HG02852 (cell line): Measurements from ENCODE around the gene NAA40.

Experiments
- ATAC-seq: cut with Tn5 transposase; IDR thresholded peaks from one replicate; pipeline ENCODE4 v1.9.1; 2021; ENCODE audit warnings: mild to moderate bottlenecking, moderate library complexity; ENCODE audit not compliant: unreplicated experiment

NAA40 gene

GRCh38 chr11:63985812-63986155 lies 47.0 kb downstream of the NAA40 start:
- ATAC-seq: peak; percentile 48

- peak; percentile 88 for ATAC-seq
These were observed 47.5 kb downstream of the NAA40 start, which contains the start of gene OTUB1 for GRCh38 chr11:63986156-63986931. Gene OTUB1 (plus strand): TSS chr11:63986438. CDS start chr11:63986457, 19 bp downstream.

- no peak for ATAC-seq
These were observed 48.2 kb downstream of the NAA40 start for GRCh38 chr11:63986932-63987513.

GRCh38 chr11:63991558-63991957 lies 52.8 kb downstream of the NAA40 start:
- ATAC-seq: no peak

- ATAC-seq: no peak
These were observed 54.3 kb downstream of the NAA40 start for GRCh38 chr11:63993100-63993499.

GRCh38 chr11:63993993-63994392 lies 55.2 kb downstream of the NAA40 start:
- ATAC-seq: no peak

- no peak for ATAC-seq
These were observed 57.7 kb downstream of the NAA40 start for GRCh38 chr11:63996512-63996911.

GRCh38 chr11:63997104-63997700 lies 58.4 kb downstream of the NAA40 start:
- ATAC-seq: no peak

GRCh38 chr11:63997801-63998337 lies 59.1 kb downstream of the NAA40 start:
- no peak for ATAC-seq

GRCh38 chr11:63998558-63999348 lies 60.0 kb downstream of the NAA40 start:
- no peak for ATAC-seq

- ATAC-seq: no peak
These were observed 60.7 kb downstream of the NAA40 start for GRCh38 chr11:63999349-64000025.

GRCh38 chr11:64000026-64000739 lies 61.4 kb downstream of the NAA40 start:
- ATAC-seq: peak; percentile 57

GRCh38 chr11:64000740-64001483 lies 62.1 kb downstream of the NAA40 start:
- ATAC-seq: no peak

GRCh38 chr11:64001484-64002420 lies 63.0 kb downstream of the NAA40 start:
- ATAC-seq: no peak

GRCh38 chr11:64003807-64004589 lies 65.2 kb downstream of the NAA40 start:
- no peak for ATAC-seq

GRCh38 chr11:64004590-64004984 lies 65.8 kb downstream of the NAA40 start:
- no peak for ATAC-seq

- ATAC-seq: no peak
These were observed 66.9 kb downstream of the NAA40 start for GRCh38 chr11:64005691-64006090.
